Right lobe of liver (tissue), 6 donors: Measurements from ENCODE around the gene SCUBE1. TPM values are rescaled to one million over a fixed set of nuclear protein-coding genes. Genes with fewer than 3 reads are reported as not detected.

ENCODE experiments used
- ATAC-seq, 4 donors: fragments of 200-7000 bp; cut with Tn5 transposase; one replicate each; pipeline ENCODE4 v1.9.1; 2020; ENCODE audit warnings: mild to moderate bottlenecking in 4 of 4, moderate library complexity in 4 of 4
- DNase-seq, 3 donors: peaks; one replicate each; pipeline ENCODE4 v3.0.0-alpha.2; 2020
- H3K27ac ChIP-seq, 3 donors: fragments of 200-600 bp; one replicate each; pipeline ENCODE4 v1.8.0; 2022
- H3K27me3 ChIP-seq, 2 donors: fragments of 200-600 bp; one replicate each; pipeline ENCODE4 v1.8.0; 2022
- H3K36me3 ChIP-seq, 4 donors: fragments of 200-600 bp; sonication (generic) in 1 of 4; one replicate each; pipeline versions ENCODE4 v1.5.1 to v1.8.0; 2017 to 2022; ENCODE audit warnings: control low read depth in 1 of 4
- H3K4me1 ChIP-seq, 4 donors: fragments of 200-600 bp; sonication (generic) in 1 of 4; one replicate each; pipeline versions ENCODE4 v1.5.1 to v1.8.0; 2017 to 2022; ENCODE audit warnings: control low read depth in 1 of 4
- H3K4me3 ChIP-seq, 3 donors: fragments of 200-600 bp; one replicate each; pipeline ENCODE4 v1.8.0; 2022
- H3K9me3 ChIP-seq, 4 donors: fragments of 200-600 bp; sonication (generic) in 1 of 4; one replicate each; pipeline versions ENCODE4 v1.5.1 to v1.8.0; 2017 to 2022; ENCODE audit warnings: control low read depth in 1 of 4
- CTCF ChIP-seq, 4 donors: fragments of 200-600 bp in 3 of 4; fragments of 450-650 bp in 1 of 4; IDR thresholded peaks; one replicate each; pipeline versions ENCODE4 v1.5.1 to v1.8.0; 2016 to 2022; ENCODE audit warnings: antibody characterized with exemption in 4 of 4, mild to moderate bottlenecking in 2 of 4
- POLR2A ChIP-seq: fragments of 450-650 bp; IDR thresholded peaks from one replicate; pipeline ENCODE4 v1.6.1; 2017; ENCODE audit warnings: antibody characterized with exemption, mild to moderate bottlenecking
- WGBS: methylation state at CpG from one replicate; pipeline ENCODE4 v1.1.6; 2018; ENCODE audit warnings: low coverage, low lambda C conversion rate; ENCODE audit not compliant: insufficient coverage; ENCODE audit errors: missing lambda C conversion rate; 5-methylcytosine and 5-hydroxymethylcytosine counted together
- intact Hi-C, 2 donors: fragments of 100-400 bp; cut with DNase I; formaldehyde crosslinking; loops; one replicate each; pipeline versions ENCODE4 v1.11.2 to v1.14.1; 2022
- total RNA-seq, 6 experiments: library from RNA; depleted of rRNA in 2 of 6; stranded (reverse); fragments of >200 nt in 2 of 6; fragmentation: NEBNext Ultra II Directional in 3 of 6; extraction: Animal tissue kit (Norgen Biotek cat#: 25700) in 3 of 6; gene quantifications; one replicate each; pipeline versions ENCODE4 v1.1.0 to v1.2.4, GENCODE V29; 2016 to 2023
- donor health status: DM: no; HTN: yes; CAD: no.
- donor health status: DM: no; HTN: no; CAD: no.
- donor health status: DM: no; HTN: no; CAD: no.
- donor health status: DM: no; HTN: yes; CAD: no.
- donor health status: DM: no; HTN: yes; CAD: no.

The SCUBE1 gene
- total RNA-seq, 6 experiments from 2014 or later = 0.73 to 11.7 (median 2.7) TPM

- no peak overlapping the region for H3K4me3 ChIP-seq
- intact Hi-C loops = no loop called here
- no peak for DNase-seq
- no peak for TF ChIP-seq POLR2A
- no peak for TF ChIP-seq CTCF (IDR thresholded peaks at IDR 0.05)
- H3K9me3 ChIP-seq = no peaks in the 10 kb centered on the region
- 75% methylated on average over 4 of the region's 34 CpGs for WGBS
- no peaks in the 10 kb centered on the region for H3K4me1 ChIP-seq
- no peak overlapping the region for H3K27ac ChIP-seq
- ATAC-seq = no peak
- no peaks in the 10 kb centered on the region for H3K36me3 ChIP-seq
- no peaks in the 10 kb centered on the region for H3K27me3 ChIP-seq
These were observed 132.3 kb downstream of the SCUBE1 start for GRCh38 chr22:43210631-43211515.

GRCh38 chr22:43209971-43210370 is 133.2 kb downstream of the SCUBE1 start:
- H3K9me3 ChIP-seq = no peaks in the 10 kb centered on the region
- intact Hi-C loops = no loop called here
- no peak overlapping the region for H3K27ac ChIP-seq
- no peaks in the 10 kb centered on the region for H3K4me1 ChIP-seq
- ATAC-seq (no peak), DNase-seq (no peak)
- H3K27me3 ChIP-seq = no peaks in the 10 kb centered on the region
- H3K4me3 ChIP-seq = no peak overlapping the region
- WGBS = 61% methylated on average over 3 of the region's 22 CpGs
- no peaks in the 10 kb centered on the region for H3K36me3 ChIP-seq
- TF ChIP-seq POLR2A (no peak), CTCF (IDR thresholded peaks at IDR 0.05) (no peak)

GRCh38 chr22:43209523-43209890 is 133.7 kb downstream of the SCUBE1 start:
- DNase-seq = no peak

GRCh38 chr22:43208703-43209522 is 134.3 kb downstream of the SCUBE1 start:
- DNase-seq (no peak), ATAC-seq (no peak)
- TF ChIP-seq POLR2A (no peak), CTCF (IDR thresholded peaks at IDR 0.05) (no peak)
- H3K4me3 ChIP-seq = no peak overlapping the region
- intact Hi-C loops = no loop called here
- H3K9me3 ChIP-seq = no peaks in the 10 kb centered on the region
- H3K27ac ChIP-seq = no peak overlapping the region
- no peaks in the 10 kb centered on the region for H3K27me3 ChIP-seq
- H3K4me1 ChIP-seq = no peaks in the 10 kb centered on the region
- WGBS = 80% methylated on average over 1 of the region's 26 CpGs
- H3K36me3 ChIP-seq = no peaks in the 10 kb centered on the region

More at GRCh38 chr22:43209523-43209890, 133.7 kb downstream of the SCUBE1 start:
- WGBS = no CpG with 5 or more reads among the region's 15 CpGs
- no peak for ATAC-seq
- Histone ChIP-seq H3K4me3 (no peak overlapping the region), H3K36me3 (no peaks in the 10 kb centered on the region), H3K4me1 (no peaks in the 10 kb centered on the region), H3K27me3 (no peaks in the 10 kb centered on the region), H3K9me3 (no peaks in the 10 kb centered on the region), H3K27ac (no peak overlapping the region)
- TF ChIP-seq POLR2A (no peak), CTCF (IDR thresholded peaks at IDR 0.05) (no peak)
- intact Hi-C loops = no loop called here
